OCI-LY7 (cell line): ENCODE results near the gene NFIX.

Experiments used
- CTCF ChIP-seq: fragments of 200-600 bp; sonication (generic); conservative IDR thresholded peaks from 2 replicates; pipeline ENCODE4 v1.5.1; 2014; ENCODE audit warnings: mild to moderate bottlenecking, antibody characterized with exemption, low read length, moderate library complexity, mixed read lengths
- EZH2phosphoT487 ChIP-seq: fragments of 200-600 bp; sonication (generic); IDR thresholded peaks from 2 replicates; pipeline ENCODE4 v1.6.1; 2018; ENCODE audit warnings: low read depth, borderline replicate concordance, mild to moderate bottlenecking, mixed run types, antibody characterized with exemption, low read length, moderate library complexity, mixed read lengths

- TF ChIP-seq CTCF (no peak), EZH2phosphoT487 (no peak)
Measured at GRCh38 chr19:13132471-13133180, 137.4 kb downstream of the NFIX start.
